GM23248 (cell line): Measurements from ENCODE around the gene ANKH. TPM values are rescaled to one million over a fixed set of nuclear protein-coding genes. Genes with fewer than 3 reads are reported as not detected.

Source experiments
- DNase-seq: peaks from one replicate; pipeline ENCODE4 v3.0.0-alpha.2; 2015
- H2AFZ ChIP-seq: fragments of 200-600 bp; sonication (generic); 2 replicates; pipeline ENCODE4 v1.6.1; 2016; ENCODE audit warnings: antibody characterized with exemption
- H3F3A ChIP-seq: fragments of 200-600 bp; sonication (generic); 2 replicates; pipeline ENCODE4 v1.6.1; 2016; ENCODE audit warnings: mild to moderate bottlenecking, antibody characterized with exemption, mixed run types; ENCODE audit not compliant: insufficient read depth
- H3K27ac ChIP-seq: fragments of 200-600 bp; sonication (generic); 2 replicates; pipeline ENCODE4 v1.5.1; 2016; ENCODE audit warnings: mild to moderate bottlenecking
- H3K27me3 ChIP-seq: fragments of 200-600 bp; sonication (generic); replicated peaks from 2 replicates; pipeline ENCODE4 v1.6.1; 2016; ENCODE audit warnings: mild to moderate bottlenecking; ENCODE audit not compliant: insufficient read depth
- H3K36me3 ChIP-seq: fragments of 200-600 bp; sonication (generic); 2 replicates; pipeline ENCODE4 v1.6.1; 2016; ENCODE audit warnings: low read depth, mild to moderate bottlenecking
- H3K4me1 ChIP-seq: fragments of 200-600 bp; sonication (generic); 2 replicates; pipeline ENCODE4 v1.6.1; 2016; ENCODE audit warnings: mild to moderate bottlenecking; ENCODE audit not compliant: insufficient read depth
- H3K4me2 ChIP-seq: fragments of 200-600 bp; sonication (generic); one replicate; pipeline ENCODE4 v1.6.1; 2016; ENCODE audit warnings: mild to moderate bottlenecking; ENCODE audit not compliant: unreplicated experiment
- H3K4me3 ChIP-seq: fragments of 200-600 bp; sonication (generic); 2 replicates; pipeline ENCODE4 v1.5.1; 2016; ENCODE audit warnings: mild to moderate bottlenecking
- H3K79me2 ChIP-seq: fragments of 200-600 bp; sonication (generic); 2 replicates; pipeline ENCODE4 v1.6.1; 2016; ENCODE audit warnings: mild to moderate bottlenecking; ENCODE audit not compliant: insufficient read depth
- H3K9ac ChIP-seq: fragments of 200-600 bp; sonication (generic); 2 replicates; pipeline ENCODE4 v1.6.1; 2016; ENCODE audit warnings: mild to moderate bottlenecking
- H3K9me2 ChIP-seq: fragments of 200-600 bp; sonication (generic); 2 replicates; pipeline ENCODE4 v1.6.1; 2016; ENCODE audit warnings: mixed run types, mild to moderate bottlenecking, moderate library complexity; ENCODE audit not compliant: insufficient read depth
- H3K9me3 ChIP-seq: fragments of 200-600 bp; sonication (generic); one replicate; pipeline ENCODE4 v1.6.1; 2017; ENCODE audit warnings: low read depth
- H4K20me1 ChIP-seq: fragments of 200-600 bp; sonication (generic); 2 replicates; pipeline ENCODE4 v1.6.0; 2016; ENCODE audit not compliant: insufficient read depth
- EZH2 ChIP-seq: fragments of 200-600 bp; sonication (generic); IDR thresholded peaks from 2 replicates; pipeline ENCODE4 v1.6.1; 2018; ENCODE audit warnings: antibody characterized with exemption, mild to moderate bottlenecking; ENCODE audit not compliant: insufficient read depth, poor library complexity, severe bottlenecking
- EZH2phosphoT487 ChIP-seq: fragments of 200-600 bp; sonication (generic); IDR thresholded peaks from 2 replicates; pipeline ENCODE4 v1.6.1; 2018; ENCODE audit warnings: antibody characterized with exemption, moderate library complexity, mild to moderate bottlenecking, low read depth; ENCODE audit not compliant: insufficient read depth
- WGBS, 2 experiments: methylation state at CpG; one replicate each; pipeline ENCODE4 v1.1.6; 2015 to 2017; ENCODE audit warnings: low lambda C conversion rate in 2 of 2, low coverage in 1 of 2; ENCODE audit errors: missing lambda C conversion rate in 2 of 2; 5-methylcytosine and 5-hydroxymethylcytosine counted together
- in situ Hi-C: fragments of 300-500 bp; cut with MboI; formaldehyde crosslinking; loops from 2 replicates; pipeline ENCODE4 v1.15.0; 2020
- polyA plus RNA-seq: library from polyadenylated mRNA; unstranded; fragments of >200 nt; fragmentation: Nextera tagmentation; extraction: Ambion mirVana; gene quantifications from 2 replicates; pipeline ENCODE4 v1.2.1, GENCODE V29; 2016
- total RNA-seq: library from RNA; depleted of rRNA; stranded (reverse); fragments of >200 nt; shearing (Covaris generic); gene quantifications from 2 replicates; pipeline ENCODE4 v1.2.3, GENCODE V29; 2014

Gene ANKH
- total and polyA plus RNA-seq, 2 experiments from 2014 or later: 45.9 to 47.6 TPM

GRCh38 chr5:14669415-14669814 lies 202.2 kb downstream of the ANKH start:
- Histone ChIP-seq H3K9ac (no peak overlapping the region), H3K27ac (no peak overlapping the region), H3K4me1 (peaks cover 25% of the 10 kb centered on the region), H4K20me1 (peaks cover 17% of the 10 kb centered on the region), H3K9me2 (no peaks in the 10 kb centered on the region), H3K4me2 (no peak overlapping the region), H3K4me3 (no peak overlapping the region), H3K36me3 (no peaks in the 10 kb centered on the region; the same call in 1 of the 2 replicates), H3K27me3 (no peaks in the 10 kb centered on the region), H3K79me2 (peaks cover 96% of the 10 kb centered on the region), H3F3A (0 out of 2 replicates have a peak, but pooled peaks cover 4% of the 10 kb centered on the region), H3K9me3 (no peaks in the 10 kb centered on the region), H2AFZ (no peak overlapping the region)
- in situ Hi-C loops: no loop called here
- DNase-seq: no peak
- WGBS, 2 experiments: 99 to 100% methylated on average over 5 of the region's 5 CpGs
- TF ChIP-seq EZH2phosphoT487: no peak
- no peak for TF ChIP-seq EZH2

GRCh38 chr5:14668181-14668591 lies 203.4 kb downstream of the ANKH start:
- Histone ChIP-seq H3K9ac (no peak overlapping the region), H3K36me3 (no peaks in the 10 kb centered on the region; the same call in 1 of the 2 replicates), H3K4me2 (no peak overlapping the region), H3K27me3 (no peaks in the 10 kb centered on the region), H2AFZ (no peak overlapping the region), H3K79me2 (peaks cover 89% of the 10 kb centered on the region), H3F3A (peaks cover 12% of the 10 kb centered on the region), H3K4me3 (no peak overlapping the region), H4K20me1 (peaks cover 7% of the 10 kb centered on the region), H3K27ac (no peak overlapping the region), H3K4me1 (peaks cover 31% of the 10 kb centered on the region), H3K9me2 (no peaks in the 10 kb centered on the region), H3K9me3 (no peaks in the 10 kb centered on the region)
- no peak for TF ChIP-seq EZH2
- TF ChIP-seq EZH2phosphoT487: no peak
- no peak for DNase-seq
- in situ Hi-C loops: no loop called here
- 87 to 90% methylated on average over 5 of the region's 5 CpGs for WGBS, 2 experiments

GRCh38 chr5:14667770-14668169 lies 203.8 kb downstream of the ANKH start:
- DNase-seq: no peak
- in situ Hi-C loops: no loop called here
- no peak overlapping the region for H3K4me3 ChIP-seq
- no peak for TF ChIP-seq EZH2
- TF ChIP-seq EZH2phosphoT487: no peak
- no peaks in the 10 kb centered on the region for H3K9me3 ChIP-seq
- no peaks in the 10 kb centered on the region; the same call in 1 of the 2 replicates for H3K36me3 ChIP-seq
- H3K27ac ChIP-seq: no peak overlapping the region
- peaks cover 11% of the 10 kb centered on the region for H3F3A ChIP-seq
- 96 to 100% methylated on average over 1 of the region's 1 CpG for WGBS, 2 experiments
- no peak overlapping the region for H3K4me2 ChIP-seq
- peaks cover 34% of the 10 kb centered on the region for H3K4me1 ChIP-seq
- peaks cover 5% of the 10 kb centered on the region; the same call in 1 of the 2 replicates for H4K20me1 ChIP-seq
- no peak overlapping the region for H2AFZ ChIP-seq
- peaks cover 89% of the 10 kb centered on the region for H3K79me2 ChIP-seq
- H3K9ac ChIP-seq: no peak overlapping the region
- H3K27me3 ChIP-seq: no peaks in the 10 kb centered on the region
- H3K9me2 ChIP-seq: no peaks in the 10 kb centered on the region

GRCh38 chr5:14667290-14667689 lies 204.3 kb downstream of the ANKH start:
- H3F3A ChIP-seq: peaks cover 10% of the 10 kb centered on the region
- in situ Hi-C loops: no loop called here
- H3K79me2 ChIP-seq: peaks cover 89% of the 10 kb centered on the region
- no peak overlapping the region for H3K9ac ChIP-seq
- no peak for DNase-seq
- H3K4me1 ChIP-seq: peaks cover 33% of the 10 kb centered on the region
- no peak overlapping the region for H3K27ac ChIP-seq
- H2AFZ ChIP-seq: no peak overlapping the region
- H3K4me3 ChIP-seq: no peak overlapping the region
- TF ChIP-seq EZH2: no peak
- 96 to 97% methylated on average over 8 of the region's 8 CpGs for WGBS, 2 experiments
- H3K4me2 ChIP-seq: no peak overlapping the region
- peaks cover 5% of the 10 kb centered on the region; the same call in 1 of the 2 replicates for H4K20me1 ChIP-seq
- H3K9me2 ChIP-seq: no peaks in the 10 kb centered on the region
- H3K36me3 ChIP-seq: no peaks in the 10 kb centered on the region; the same call in 1 of the 2 replicates
- H3K9me3 ChIP-seq: no peaks in the 10 kb centered on the region
- no peaks in the 10 kb centered on the region for H3K27me3 ChIP-seq

GRCh38 chr5:14666357-14666756 lies 205.2 kb downstream of the ANKH start:
- whole genome bisulfite sequencing, 2 experiments: 35 to 43% methylated on average over 2 of the region's 2 CpGs
- peaks cover 5% of the 10 kb centered on the region; the same call in 1 of the 2 replicates for H4K20me1 ChIP-seq
- TF ChIP-seq EZH2 (no peak), EZH2phosphoT487 (no peak)

More at GRCh38 chr5:14666357-14666756, 205.2 kb downstream of the ANKH start:
- no peak overlapping the region for H3K27ac ChIP-seq
- peak overlapping the region; percentile 80 for H3K9ac ChIP-seq
- peak overlapping the region; percentile 91 for H3K4me2 ChIP-seq
- H3K36me3 ChIP-seq: no peaks in the 10 kb centered on the region; the same call in 1 of the 2 replicates
- no peaks in the 10 kb centered on the region for H3K9me2 ChIP-seq
- H2AFZ ChIP-seq: no peak overlapping the region
- H3F3A ChIP-seq: peaks cover 12% of the 10 kb centered on the region
- H3K27me3 ChIP-seq: no peaks in the 10 kb centered on the region
- H3K9me3 ChIP-seq: no peaks in the 10 kb centered on the region
- in situ Hi-C loops: no loop called here
- no peak for DNase-seq
- H3K4me1 ChIP-seq: peaks cover 31% of the 10 kb centered on the region
- peaks cover 82% of the 10 kb centered on the region for H3K79me2 ChIP-seq
- H3K4me3 ChIP-seq: peak overlapping the region; percentile 82
